ENCODE measurements around the gene KCNIP4. TPM values are rescaled to one million over a fixed set of nuclear protein-coding genes. Genes with fewer than 3 reads are reported as not detected.

KCNIP4 gene
- total RNA-seq, 1 experiment from 2014 or later = 0.91 TPM

- no TSS peak for BruUV-seq (replicated peaks)
- H3K9me3 Mint-ChIP-seq (ENCODE audit: unreplicated experiment) = no peaks in the 10 kb centered on the region
- peaks cover 25% of the 10 kb centered on the region for H3K36me3 Mint-ChIP-seq (ENCODE audit: insufficient read depth, unreplicated experiment)
- ChIA-PET CTCF (interaction anchor here (0.5 to 3.2 kb wide), 6 partner anchors 13 to 1321 kb away, joined by 3 to 14 read pairs (median 3); no protein-coding TSS in a partner anchor), POLR2A (interaction anchor here (0.7 to 1.7 kb wide), 12 partner anchors 8 to 287 kb away, joined by 3 to 5 read pairs (median 3); no protein-coding TSS in a partner anchor)
- H3K27me3 Mint-ChIP-seq (ENCODE audit: insufficient read depth, unreplicated experiment) = no peaks in the 10 kb centered on the region
- H3K4me1 Mint-ChIP-seq (ENCODE audit: insufficient read depth, unreplicated experiment) = peaks cover 17% of the 10 kb centered on the region
- H3K4me3 Mint-ChIP-seq (ENCODE audit: unreplicated experiment) = peak within 1 kb of the TSS; percentile 93
- intact Hi-C loops (cut with micrococcal nuclease) = no loop called here
- H3K27ac Mint-ChIP-seq (ENCODE audit: low read depth, unreplicated experiment) = peak within 1 kb of the TSS; percentile 96
- DNase-seq (ENCODE audit: unreplicated experiment) = peak; percentile 94
- no peak for TF ChIP-seq CTCF (IDR thresholded peaks at IDR 0.05; ENCODE audit: unreplicated experiment)
Measured at GRCh38 chr4:20700007-20700761, 1248.4 kb downstream of the KCNIP4 start, which contains the start of gene PACRGL. Gene PACRGL, plus strand, starts transcription at chr4:20700458. Its CDS starts 4,024 bp downstream, at chr4:20704482.

- Mint-ChIP-seq H3K4me1 (ENCODE audit: insufficient read depth, unreplicated experiment) (peaks cover 17% of the 10 kb centered on the region), H3K27me3 (ENCODE audit: insufficient read depth, unreplicated experiment) (no peaks in the 10 kb centered on the region), H3K4me3 (ENCODE audit: unreplicated experiment) (peak overlapping the region; percentile 93), H3K9me3 (ENCODE audit: unreplicated experiment) (no peaks in the 10 kb centered on the region), H3K36me3 (ENCODE audit: insufficient read depth, unreplicated experiment) (peaks cover 14% of the 10 kb centered on the region), H3K27ac (ENCODE audit: low read depth, unreplicated experiment) (no peak overlapping the region)
- no peak for TF ChIP-seq CTCF (IDR thresholded peaks at IDR 0.05; ENCODE audit: unreplicated experiment)
- BruUV-seq (replicated peaks) = no TSS peak
- ChIA-PET CTCF (interaction anchor here (0.6 to 3.2 kb wide), 7 partner anchors 11 to 1360 kb away, joined by 3 to 14 read pairs (median 5); no protein-coding TSS in a partner anchor), POLR2A (interaction anchor here (0.5 to 1.7 kb wide), 4 partner anchors 11 to 73 kb away, joined by 3 to 6 read pairs (median 4); no protein-coding TSS in a partner anchor)
- intact Hi-C loops (cut with micrococcal nuclease) = no loop called here
- DNase-seq (ENCODE audit: unreplicated experiment) = no peak
Measured at GRCh38 chr4:20698820-20699219, 1249.8 kb downstream of the KCNIP4 start.

- H3K4me1 Mint-ChIP-seq (ENCODE audit: insufficient read depth, unreplicated experiment) = peaks cover 17% of the 10 kb centered on the region
- no peak overlapping the region for H3K27ac Mint-ChIP-seq (ENCODE audit: low read depth, unreplicated experiment)
- POLR2A ChIA-PET = interaction anchor here (0.5 to 1.6 kb wide), 2 partner anchors 10 to 15 kb away, joined by 3 to 6 read pairs; no protein-coding TSS in a partner anchor
- H3K9me3 Mint-ChIP-seq (ENCODE audit: unreplicated experiment) = no peaks in the 10 kb centered on the region
- no TSS peak for BruUV-seq (replicated peaks)
- DNase-seq (ENCODE audit: unreplicated experiment) = peak; percentile 52
- H3K4me3 Mint-ChIP-seq (ENCODE audit: unreplicated experiment) = no peak overlapping the region
- peaks cover 10% of the 10 kb centered on the region for H3K36me3 Mint-ChIP-seq (ENCODE audit: insufficient read depth, unreplicated experiment)
- CTCF ChIA-PET = interaction anchor here (0.6 to 3.2 kb wide), 6 partner anchors 11 to 1359 kb away, joined by 3 to 14 read pairs (median 6); no protein-coding TSS in a partner anchor
- no peaks in the 10 kb centered on the region for H3K27me3 Mint-ChIP-seq (ENCODE audit: insufficient read depth, unreplicated experiment)
- TF ChIP-seq CTCF (IDR thresholded peaks at IDR 0.05; ENCODE audit: unreplicated experiment) = no peak
- intact Hi-C loops (cut with micrococcal nuclease) = no loop called here
Measured at GRCh38 chr4:20698382-20698781, 1250.2 kb downstream of the KCNIP4 start.

GRCh38 chr4:20696815-20697214, 1251.8 kb downstream of the KCNIP4 start:
- no peaks in the 10 kb centered on the region for H3K27me3 Mint-ChIP-seq (ENCODE audit: insufficient read depth, unreplicated experiment)
- ChIA-PET POLR2A (no interaction called here), CTCF (interaction anchor here (1.0 to 2.1 kb wide), 2 partner anchors 11 to 21 kb away, joined by 3 to 5 read pairs; no protein-coding TSS in a partner anchor)
- H3K4me1 Mint-ChIP-seq (ENCODE audit: insufficient read depth, unreplicated experiment) = peaks cover 11% of the 10 kb centered on the region
- DNase-seq (ENCODE audit: unreplicated experiment) = no peak
- H3K4me3 Mint-ChIP-seq (ENCODE audit: unreplicated experiment) = no peak overlapping the region
- no peak overlapping the region for H3K27ac Mint-ChIP-seq (ENCODE audit: low read depth, unreplicated experiment)
- TF ChIP-seq CTCF (IDR thresholded peaks at IDR 0.05; ENCODE audit: unreplicated experiment) = no peak
- BruUV-seq (replicated peaks) = no TSS peak
- no peaks in the 10 kb centered on the region for H3K9me3 Mint-ChIP-seq (ENCODE audit: unreplicated experiment)
- intact Hi-C loops (cut with micrococcal nuclease) = no loop called here
- H3K36me3 Mint-ChIP-seq (ENCODE audit: insufficient read depth, unreplicated experiment) = peaks cover 5% of the 10 kb centered on the region
